Endothelial cell of umbilical vein (primary cell): ENCODE results near the gene SYT6. TPM values are rescaled to one million over a fixed set of nuclear protein-coding genes. Genes with fewer than 3 reads are reported as not detected.

Experiments used
- BruUV-seq: library from RNA; stranded (reverse); fragments of 400-500 nt; replicated peaks from 2 replicates; lab custom pipeline; 2021; lab: Mats Ljungman, UMichigan
- CTCF ChIA-PET: fragments of 300-600, 350-600 bp; sonication (Branson Sonifier 250); formaldehyde crosslinking; loops from one replicate; lab custom pipeline; 2021; ENCODE audit warnings: antibody characterized with exemption, inconsistent platforms; lab: Charles Lee
- POLR2A ChIA-PET: fragments of 300-600, 350-600 bp; sonication (Branson Sonifier 250); formaldehyde crosslinking; loops from one replicate; lab custom pipeline; 2021; ENCODE audit warnings: antibody characterized with exemption, inconsistent platforms; lab: Charles Lee
- DNase-seq: peaks from one replicate; pipeline ENCODE4 v3.0.0-alpha.2; 2011; ENCODE audit warnings: low read depth, low spot score
- FAIRE-seq: peaks from 2 replicates; lab custom pipeline; 2011; peaks lifted over from hg19 to GRCh38; lab: Jason Lieb, UNC
- H2AFZ ChIP-seq: 2 replicates; pipeline ENCODE4 v1.6.0; 2012; ENCODE audit warnings: low read depth, low read length, control low read depth, inconsistent platforms
- H3K27ac ChIP-seq: 2 replicates; pipeline ENCODE4 v1.5.1; 2011; ENCODE audit warnings: low read depth, mild to moderate bottlenecking, control low read depth, low read length, moderate library complexity; ENCODE audit not compliant: insufficient read depth
- H3K27me3 ChIP-seq, 2 experiments: 2 replicates each; pipeline versions ENCODE4 v1.6.0 to v1.6.1; 2011; ENCODE audit warnings: low read length in 2 of 2, mixed read lengths in 1 of 2; ENCODE audit not compliant: control insufficient read depth in 2 of 2, insufficient read depth in 2 of 2
- H3K36me3 ChIP-seq, 2 experiments: 2 replicates in 1 of 2; 3 replicates in 1 of 2; pipeline ENCODE4 v1.5.1; 2011; ENCODE audit warnings: low read length in 2 of 2, mild to moderate bottlenecking in 1 of 2, moderate library complexity in 1 of 2; ENCODE audit not compliant: control insufficient read depth in 2 of 2, insufficient read depth in 2 of 2; ENCODE audit errors: extremely low read depth in 1 of 2
- H3K4me1 ChIP-seq: 3 replicates; pipeline ENCODE4 v1.5.1; 2011; ENCODE audit warnings: mild to moderate bottlenecking, low read length; ENCODE audit not compliant: control insufficient read depth, insufficient read depth; ENCODE audit errors: extremely low read depth
- H3K4me2 ChIP-seq: 2 replicates; pipeline ENCODE4 v1.6.1; 2011; ENCODE audit warnings: low read length, control low read depth, mixed read lengths; ENCODE audit not compliant: insufficient read depth
- H3K4me3 ChIP-seq, 3 experiments: fragments of 200-600 bp in 1 of 3; sonication (generic), shearing (Covaris generic) in 1 of 3; replicated peaks in 1 of 3; 2 replicates each; pipeline ENCODE4 v1.5.1; 2011 to 2016; ENCODE audit warnings: control low read depth in 3 of 3, low read length in 3 of 3, mild to moderate bottlenecking in 2 of 3, inconsistent platforms in 1 of 3, low read depth in 1 of 3, moderate library complexity in 1 of 3; ENCODE audit not compliant: insufficient read depth in 1 of 3
- H3K79me2 ChIP-seq: 2 replicates; pipeline ENCODE4 v1.6.0; 2012; ENCODE audit warnings: low read length, inconsistent platforms; ENCODE audit not compliant: control insufficient read depth, insufficient read depth
- H3K9ac ChIP-seq: replicated peaks from 2 replicates; pipeline ENCODE3; 2011; ENCODE audit warnings: low read length, control low read depth; ENCODE audit not compliant: insufficient read depth; ENCODE audit errors: extremely low read depth
- H3K9me1 ChIP-seq: replicated peaks from 3 replicates; pipeline ENCODE4 v1.6.0; 2011; ENCODE audit warnings: mild to moderate bottlenecking, low read length; ENCODE audit not compliant: control insufficient read depth, insufficient read depth; ENCODE audit errors: extremely low read depth
- H3K9me3 ChIP-seq: replicated peaks from 2 replicates; pipeline ENCODE4 v1.5.1; 2012; ENCODE audit warnings: low read length, inconsistent platforms; ENCODE audit not compliant: control insufficient read depth, insufficient read depth
- H4K20me1 ChIP-seq: replicated peaks from 2 replicates; pipeline ENCODE3; 2011; ENCODE audit warnings: mild to moderate bottlenecking, low read length; ENCODE audit not compliant: control insufficient read depth, insufficient read depth; ENCODE audit errors: extremely low read depth
- EZH2 ChIP-seq: IDR thresholded peaks from 2 replicates; pipeline ENCODE4 v1.6.1; 2012; ENCODE audit warnings: borderline replicate concordance, low read depth, mild to moderate bottlenecking, moderate library complexity, low read length, inconsistent platforms; ENCODE audit not compliant: severe bottlenecking
- FOS ChIP-seq: IDR thresholded peaks from 2 replicates; pipeline ENCODE4 v1.6.1; 2011; ENCODE audit warnings: mild to moderate bottlenecking, low read length, moderate library complexity, borderline replicate concordance; ENCODE audit not compliant: insufficient read depth
- GATA2 ChIP-seq: IDR thresholded peaks from 2 replicates; pipeline ENCODE4 v1.7.0; 2011; ENCODE audit warnings: low read depth, mild to moderate bottlenecking, moderate library complexity, mixed read lengths, low read length; ENCODE audit not compliant: insufficient read length, insufficient read depth
- JUN ChIP-seq: IDR thresholded peaks from 2 replicates; pipeline ENCODE4 v1.6.1; 2011; ENCODE audit warnings: borderline replicate concordance, low read depth; ENCODE audit not compliant: insufficient read length, insufficient read depth
- MAX ChIP-seq: IDR thresholded peaks from 2 replicates; pipeline ENCODE4 v1.6.1; 2011; ENCODE audit not compliant: insufficient read depth, insufficient read length
- MYC ChIP-seq: IDR thresholded peaks from one replicate; pipeline ENCODE4 v1.6.1; 2011; ENCODE audit warnings: mild to moderate bottlenecking, low read depth, low read length
- POLR2A ChIP-seq: IDR thresholded peaks from 2 replicates; pipeline ENCODE4 v1.6.1; 2012; ENCODE audit warnings: low read depth, mild to moderate bottlenecking, control low read depth, low read length
- dilution Hi-C: fragments of 300-500 bp; cut with MboI; formaldehyde crosslinking; loops from one replicate; pipeline ENCODE4 v1.15.0; 2019; ENCODE audit warnings: low sequenced_read_pairs; ENCODE audit not compliant: extremely low pct_ligation_motif_present
- intact Hi-C: fragments of 100-400 bp; cut with micrococcal nuclease; formaldehyde crosslinking; loops from one replicate; pipeline ENCODE4 v1.10.0; 2022
- polyA plus RNA-seq, 4 experiments: library from polyadenylated mRNA; depleted of rRNA in 3 of 4; stranded (reverse) in 3 of 4; unstranded in 1 of 4; fragments of >200 nt; gene quantifications; 2 replicates each; pipeline versions ENCODE4 v1.2.1 to v1.2.3, GENCODE V29; 2011 to 2012; ENCODE audit warnings: missing spikeins in 1 of 4
- total RNA-seq: library from RNA; stranded (reverse); gene quantifications from 2 replicates; pipeline ENCODE4 v1.2.3, GENCODE V29; 2021
- TF ChIP-seq, protein P1 (sequence below), 2 donors: IDR thresholded peaks; 1 replicate in 1 of 2; 2 replicates in 1 of 2; pipeline ENCODE4 v1.5.1; 2011; ENCODE audit warnings: low read length in 2 of 2, mild to moderate bottlenecking in 2 of 2, moderate library complexity in 2 of 2, control low read depth in 1 of 2, inconsistent platforms in 1 of 2, low read depth in 1 of 2; ENCODE audit not compliant: insufficient read depth in 1 of 2; ENCODE audit errors: extremely low read depth in 1 of 2

The SYT6 gene
- total and polyA plus RNA-seq, 2 donors (not counting 3 experiments of a cell fraction or from before 2014, with no cell fraction given) = 0.04 TPM; not detected in 1

- no peak overlapping the region for H2AFZ ChIP-seq
- no peak overlapping the region for H3K27ac ChIP-seq
- dilution Hi-C loops = no loop called here
- FAIRE-seq (no peak), DNase-seq (no peak)
- H3K27me3 ChIP-seq = no peaks in the 10 kb centered on the region
- TF ChIP-seq MAX (no peak), JUN (no peak), POLR2A (no peak), GATA2 (no peak), FOS (no peak), MYC (no peak), EZH2 (no peak)
- TF ChIP-seq, protein P1, sequence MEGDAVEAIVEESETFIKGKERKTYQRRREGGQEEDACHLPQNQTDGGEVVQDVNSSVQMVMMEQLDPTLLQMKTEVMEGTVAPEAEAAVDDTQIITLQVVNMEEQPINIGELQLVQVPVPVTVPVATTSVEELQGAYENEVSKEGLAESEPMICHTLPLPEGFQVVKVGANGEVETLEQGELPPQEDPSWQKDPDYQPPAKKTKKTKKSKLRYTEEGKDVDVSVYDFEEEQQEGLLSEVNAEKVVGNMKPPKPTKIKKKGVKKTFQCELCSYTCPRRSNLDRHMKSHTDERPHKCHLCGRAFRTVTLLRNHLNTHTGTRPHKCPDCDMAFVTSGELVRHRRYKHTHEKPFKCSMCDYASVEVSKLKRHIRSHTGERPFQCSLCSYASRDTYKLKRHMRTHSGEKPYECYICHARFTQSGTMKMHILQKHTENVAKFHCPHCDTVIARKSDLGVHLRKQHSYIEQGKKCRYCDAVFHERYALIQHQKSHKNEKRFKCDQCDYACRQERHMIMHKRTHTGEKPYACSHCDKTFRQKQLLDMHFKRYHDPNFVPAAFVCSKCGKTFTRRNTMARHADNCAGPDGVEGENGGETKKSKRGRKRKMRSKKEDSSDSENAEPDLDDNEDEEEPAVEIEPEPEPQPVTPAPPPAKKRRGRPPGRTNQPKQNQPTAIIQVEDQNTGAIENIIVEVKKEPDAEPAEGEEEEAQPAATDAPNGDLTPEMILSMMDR (IDR thresholded peaks at IDR 0.05; ENCODE audit: extremely low read depth in 1 of 2, insufficient read depth in 1 of 2, low read depth in 1 of 2, low read length in 2 of 2) = no peak
- CTCF ChIA-PET = no interaction called here
- H3K9me3 ChIP-seq = no peaks in the 10 kb centered on the region
- POLR2A ChIA-PET = no interaction called here
- H3K4me2 ChIP-seq = no peak overlapping the region
- no TSS peak for BruUV-seq
- intact Hi-C loops = no loop called here
- H3K4me1 ChIP-seq = no peaks in the 10 kb centered on the region
- no peaks in the 10 kb centered on the region for H3K9me1 ChIP-seq
- H3K36me3 ChIP-seq = no peaks in the 10 kb centered on the region
- H3K4me3 ChIP-seq = no peak overlapping the region
- no peak overlapping the region for H3K9ac ChIP-seq
- no peaks in the 10 kb centered on the region for H4K20me1 ChIP-seq
- H3K79me2 ChIP-seq = no peaks in the 10 kb centered on the region
Measured at GRCh38 chr1:114124644-114125043, 29.0 kb downstream of the SYT6 start.
